GM21381 (cell line): ENCODE measurements around the gene ZBTB46.
"Not testable (repeated sequence)": the region's sequence is repeated elsewhere in the genome, so short reads cannot be mapped to it uniquely, and the experiment has no call there.

Source experiments
- ATAC-seq: cut with Tn5 transposase; IDR thresholded peaks from one replicate; pipeline ENCODE4 v1.9.1; 2021; ENCODE audit warnings: mild to moderate bottlenecking, moderate library complexity; ENCODE audit not compliant: unreplicated experiment

The ZBTB46 gene

GRCh38 chr20:63737695-63737944 is 93.4 kb downstream of the ZBTB46 start:
- ATAC-seq = no peak

- no peak for ATAC-seq
Observed at GRCh38 chr20:63736893-63737694, 94.0 kb downstream of the ZBTB46 start.

GRCh38 chr20:63735859-63736718 is 95.0 kb downstream of the ZBTB46 start, which contains the start of gene LIME1:
Gene LIME1 (plus strand): TSS chr20:63736664. CDS start chr20:63737550, 886 bp downstream.
- no peak for ATAC-seq

GRCh38 chr20:63734946-63735858 is 95.9 kb downstream of the ZBTB46 start:
- ATAC-seq = no peak

GRCh38 chr20:63734111-63734945 is 96.7 kb downstream of the ZBTB46 start:
- no peak for ATAC-seq

- no peak for ATAC-seq
Observed at GRCh38 chr20:63733579-63734081, 97.4 kb downstream of the ZBTB46 start.

GRCh38 chr20:63733117-63733516 is 97.9 kb downstream of the ZBTB46 start:
- ATAC-seq = no peak

- no peak for ATAC-seq
Observed at GRCh38 chr20:63732118-63733095, 98.7 kb downstream of the ZBTB46 start.

- ATAC-seq = no peak
Observed at GRCh38 chr20:63731410-63731809, 99.7 kb downstream of the ZBTB46 start.

GRCh38 chr20:63730189-63730733 is 100.8 kb downstream of the ZBTB46 start:
- ATAC-seq = not testable (repeated sequence)

GRCh38 chr20:63722967-63723622 is 108.0 kb downstream of the ZBTB46 start:
- ATAC-seq = not testable (repeated sequence)

GRCh38 chr20:63718996-63719395 is 112.1 kb downstream of the ZBTB46 start:
- ATAC-seq = no peak

GRCh38 chr20:63714858-63715257 is 116.2 kb downstream of the ZBTB46 start:
- ATAC-seq = no peak

- ATAC-seq = no peak
Observed at GRCh38 chr20:63712191-63712590, 118.9 kb downstream of the ZBTB46 start.

- no peak for ATAC-seq
Observed at GRCh38 chr20:63711085-63711645, 119.9 kb downstream of the ZBTB46 start.

- ATAC-seq = no peak
Observed at GRCh38 chr20:63709149-63709527, 121.9 kb downstream of the ZBTB46 start.

- no peak for ATAC-seq
Observed at GRCh38 chr20:63708301-63709148, 122.5 kb downstream of the ZBTB46 start.
